GF-D8 (cell line): Measurements from ENCODE around the gene UBA3.
A peak's percentile ranks its signal among the peaks of the same experiment; 100 is the strongest.

Experiments
- DNase-seq: peaks from one replicate; lab custom pipeline; 2025; lab: John Stamatoyannopoulos, UW

The UBA3 gene

GRCh38 chr3:69080233-69080920 is at the start of gene UBA3:
TSS of gene UBA3 (minus strand) at chr3:69080365. CDS start at chr3:69080353, 12 bp downstream.
- peak; percentile 62 for DNase-seq

- DNase-seq, result no peak
Observed at GRCh38 chr3:69129531-69129930, 49.4 kb upstream of the UBA3 start.

GRCh38 chr3:69128509-69128908 is 48.3 kb upstream of the UBA3 start:
- DNase-seq, result no peak

GRCh38 chr3:69126999-69127398 is 46.8 kb upstream of the UBA3 start:
- DNase-seq, result no peak

- DNase-seq, result no peak
Observed at GRCh38 chr3:69126216-69126615, 46.1 kb upstream of the UBA3 start.

GRCh38 chr3:69122403-69122802 is 42.2 kb upstream of the UBA3 start, which contains the start of gene LMOD3:
TSS of gene LMOD3 (minus strand) at chr3:69122595. CDS start at chr3:69122386, 209 bp downstream.
- DNase-seq, result no peak

- no peak for DNase-seq
Observed at GRCh38 chr3:69121950-69122349, 41.8 kb upstream of the UBA3 start.

- no peak for DNase-seq
Observed at GRCh38 chr3:69121513-69121912, 41.3 kb upstream of the UBA3 start.

- peak; percentile 22 for DNase-seq
Observed at GRCh38 chr3:69120879-69121464, 40.8 kb upstream of the UBA3 start.

- no peak for DNase-seq
Observed at GRCh38 chr3:69119681-69120080, 39.5 kb upstream of the UBA3 start.

GRCh38 chr3:69119138-69119537 is 39.0 kb upstream of the UBA3 start:
- DNase-seq, result no peak

- no peak for DNase-seq
Observed at GRCh38 chr3:69118555-69118954, 38.4 kb upstream of the UBA3 start.

GRCh38 chr3:69116897-69117296 is 36.7 kb upstream of the UBA3 start:
- DNase-seq, result no peak

GRCh38 chr3:69116162-69116561 is 36.0 kb upstream of the UBA3 start:
- no peak for DNase-seq

- DNase-seq, result no peak
Observed at GRCh38 chr3:69115731-69116130, 35.6 kb upstream of the UBA3 start.

- no peak for DNase-seq
Observed at GRCh38 chr3:69113536-69113935, 33.4 kb upstream of the UBA3 start.

GRCh38 chr3:69110941-69111546 is 30.9 kb upstream of the UBA3 start:
- no peak for DNase-seq

- DNase-seq, result peak; percentile 49
Observed at GRCh38 chr3:69108811-69109210, 28.6 kb upstream of the UBA3 start.

- DNase-seq, result no peak
Observed at GRCh38 chr3:69107841-69108240, 27.7 kb upstream of the UBA3 start.

- DNase-seq, result no peak
Observed at GRCh38 chr3:69105320-69105719, 25.2 kb upstream of the UBA3 start.

- DNase-seq, result no peak
Observed at GRCh38 chr3:69104586-69104985, 24.4 kb upstream of the UBA3 start.

GRCh38 chr3:69103123-69103522 is 23.0 kb upstream of the UBA3 start:
- DNase-seq, result no peak

- no peak for DNase-seq
Observed at GRCh38 chr3:69102384-69102783, 22.2 kb upstream of the UBA3 start.
